NCI-H1436 treated with DMSO at 0.1 percent for 48 hours (cell line): Measurements from ENCODE around the gene TLE2.
"Not testable (repeated sequence)": the region's sequence is repeated elsewhere in the genome, so short reads cannot be mapped to it uniquely, and the experiment has no call there.

ENCODE experiments used
- DNase-seq: peaks from one replicate; lab custom pipeline; 2025; lab: John Stamatoyannopoulos, UW

TLE2 gene

DNA sequence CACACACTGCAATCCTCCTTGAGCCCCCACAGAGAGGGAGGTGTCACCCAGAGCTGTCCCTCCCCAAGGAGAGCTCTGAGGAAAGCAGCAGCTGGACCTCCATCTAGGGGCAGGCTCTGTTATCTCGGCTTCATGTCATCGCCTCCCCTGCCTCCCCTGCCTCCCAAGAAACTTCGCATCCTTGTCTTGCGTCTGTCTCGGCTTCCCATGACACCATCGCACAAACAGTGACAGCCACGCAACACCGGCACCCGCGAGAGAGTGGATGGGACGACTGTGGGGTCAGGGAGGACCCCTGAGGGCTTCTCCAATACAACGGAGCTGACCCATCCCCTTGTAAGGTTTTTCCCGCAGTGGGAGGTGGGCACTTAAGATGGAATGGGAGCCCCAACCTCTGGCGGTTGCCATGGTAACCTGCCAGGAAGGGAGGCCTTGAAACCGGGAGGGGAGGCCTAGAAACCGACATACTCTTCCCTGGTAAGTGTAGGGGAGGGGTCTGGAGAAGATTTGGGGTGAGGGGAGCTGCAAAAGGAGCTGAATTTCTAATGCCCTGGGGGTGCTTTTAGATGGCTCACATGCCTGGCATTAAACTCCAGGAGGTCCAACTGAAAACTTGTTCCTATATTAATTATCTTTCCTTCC lies 16.3 kb downstream of the TLE2 start:
- no peak for DNase-seq

DNA sequence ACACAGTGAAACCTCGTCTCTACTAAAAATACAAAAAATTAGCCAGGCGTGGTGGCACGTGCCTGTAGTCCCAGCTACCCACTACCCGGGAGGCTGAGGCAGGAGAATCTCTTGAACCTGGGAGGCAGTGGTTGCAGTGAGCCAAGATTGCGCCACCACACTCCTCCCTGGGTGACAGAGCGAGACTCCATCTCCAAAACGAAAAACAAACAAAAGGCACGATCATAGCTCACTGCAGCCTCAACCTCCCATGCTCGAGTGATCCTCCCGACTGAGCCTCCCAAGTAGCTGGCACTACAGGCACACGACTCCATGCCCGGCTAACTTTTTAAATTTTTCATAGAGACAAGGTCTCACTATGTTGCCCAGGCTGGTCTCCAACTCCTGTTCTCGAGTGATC lies 17.0 kb downstream of the TLE2 start:
- DNase-seq: not testable (repeated sequence)

GRCh38 chr19:3010871-3011270 lies 18.2 kb downstream of the TLE2 start:
- no peak for DNase-seq

GRCh38 chr19:3008994-3009393 lies 20.1 kb downstream of the TLE2 start:
- no peak for DNase-seq

DNA sequence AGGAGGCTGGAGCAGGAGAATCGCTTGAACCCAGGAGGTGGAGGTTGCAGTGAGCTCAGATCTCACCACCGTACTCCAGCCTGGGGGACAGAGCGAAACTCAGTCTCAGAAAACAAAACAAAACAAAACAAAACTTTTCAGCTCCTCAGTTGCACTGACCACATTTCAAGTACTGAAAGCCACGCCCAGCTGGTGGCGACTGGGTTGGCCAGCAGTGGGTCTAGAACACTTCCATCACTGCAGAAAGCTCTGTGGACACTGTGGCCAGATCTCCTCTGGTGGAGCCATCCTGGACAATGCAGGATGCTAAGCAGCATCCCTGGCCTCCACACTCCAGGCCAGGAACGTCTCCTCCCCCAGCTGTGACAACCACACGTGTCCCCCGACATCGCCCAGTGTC lies 21.1 kb downstream of the TLE2 start:
- DNase-seq: no peak

DNA sequence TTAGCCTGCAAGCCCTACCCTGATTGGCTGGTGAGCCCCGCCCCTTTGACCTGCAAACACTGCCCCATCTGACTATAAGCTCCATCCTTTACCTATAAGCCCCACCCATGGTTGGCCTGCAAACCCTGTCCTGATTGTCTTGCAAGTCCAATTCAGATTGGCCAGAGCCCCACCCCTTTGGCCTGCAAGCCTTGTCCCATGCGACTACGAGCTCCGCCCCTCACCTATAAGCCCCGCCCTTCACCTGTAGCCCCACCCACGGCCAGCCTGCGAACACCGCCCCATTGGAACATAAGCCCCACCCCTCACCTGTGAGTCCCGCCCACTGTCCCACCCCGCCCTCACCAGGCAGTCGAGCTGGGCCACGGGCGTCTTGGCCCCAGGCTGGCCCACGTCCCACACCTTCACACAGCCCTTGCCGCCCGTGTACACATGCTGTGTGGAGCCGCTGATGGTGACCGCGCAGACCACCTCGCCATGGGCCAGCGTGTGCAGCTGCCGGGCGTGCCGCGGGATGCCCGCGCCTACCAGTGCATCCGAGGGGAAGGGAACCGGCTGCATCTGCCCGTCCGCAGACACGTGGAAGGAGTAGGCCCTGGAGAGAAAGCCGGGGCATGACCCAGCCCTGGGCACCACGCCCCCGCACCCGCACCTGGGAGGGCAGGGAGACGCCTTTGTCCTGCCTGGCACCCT lies 22.9 kb downstream of the TLE2 start:
- DNase-seq: no peak

GRCh38 chr19:3005345-3005744 lies 23.7 kb downstream of the TLE2 start:
- no peak for DNase-seq

DNA sequence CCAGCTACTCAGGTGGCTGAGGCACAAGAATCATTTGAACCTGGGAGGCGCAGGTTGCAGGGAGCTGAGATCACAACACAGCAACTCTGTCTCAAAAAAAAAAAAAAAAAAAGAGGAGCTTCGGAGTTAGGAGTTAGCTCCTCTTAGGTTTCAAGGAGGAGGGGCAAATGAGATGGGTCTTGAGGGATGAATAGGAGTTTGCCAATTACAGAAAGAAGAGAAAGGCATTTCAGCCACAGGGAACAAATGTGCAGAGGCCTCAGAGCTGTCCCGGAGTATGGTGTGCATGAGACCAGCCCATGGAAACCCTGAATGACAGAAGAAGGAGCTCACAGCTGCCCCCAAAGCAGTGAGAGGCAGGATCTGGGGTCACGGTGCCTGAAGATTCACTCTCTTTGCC lies 24.6 kb downstream of the TLE2 start:
- DNase-seq: no peak

DNA sequence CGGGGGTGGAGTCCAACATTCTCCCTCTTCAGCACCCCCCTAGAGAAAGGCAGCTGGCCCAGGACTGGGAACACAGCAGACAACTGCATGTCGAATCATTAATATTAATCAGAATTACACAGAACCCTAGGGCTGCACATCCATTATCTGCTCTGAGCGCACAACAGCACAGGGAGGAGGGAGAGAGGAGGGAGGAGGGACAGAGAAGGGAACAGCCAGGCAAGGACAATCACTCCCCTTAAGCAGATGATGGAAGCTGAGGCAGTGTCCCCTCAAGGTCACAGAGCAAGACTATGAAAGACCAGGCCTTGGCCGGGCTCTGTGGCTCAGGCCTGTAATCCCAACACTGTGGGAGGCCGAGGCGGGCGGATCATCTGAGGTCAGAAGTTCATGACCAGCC lies 26.0 kb downstream of the TLE2 start:
- DNase-seq: no peak

GRCh38 chr19:3001235-3001800 lies 27.8 kb downstream of the TLE2 start:
- DNase-seq: no peak

- DNase-seq: no peak
Measured at GRCh38 chr19:2998642-2999041, 30.4 kb downstream of the TLE2 start.

- DNase-seq: no peak
Measured at GRCh38 chr19:2997720-2998119, 31.4 kb downstream of the TLE2 start.

DNA sequence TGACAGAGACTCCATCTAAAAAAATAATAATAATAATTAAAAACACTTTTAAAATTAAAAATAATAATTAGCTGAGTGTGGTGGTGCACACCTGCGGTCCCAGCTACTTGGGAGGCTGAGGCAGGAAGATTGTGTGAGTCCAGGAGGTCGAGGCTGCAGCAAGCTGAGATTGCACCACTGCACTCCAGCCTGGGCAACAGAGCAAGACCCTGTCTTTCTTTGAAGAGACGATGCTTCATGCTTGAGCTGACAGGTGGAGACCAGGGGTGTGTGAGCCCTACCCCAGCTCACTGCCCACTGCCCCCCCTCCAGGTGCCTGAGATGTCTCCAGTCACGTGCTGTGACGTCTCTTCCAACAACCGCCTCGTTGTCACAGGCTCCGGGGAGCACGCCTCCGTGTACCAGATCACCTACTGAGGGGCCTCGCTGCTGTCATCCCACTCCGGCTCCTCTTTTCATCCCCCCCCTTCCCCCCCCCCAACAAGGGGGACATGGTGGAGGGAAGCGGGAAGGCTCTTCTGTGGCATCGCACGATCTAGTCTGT lies 34.4 kb downstream of the TLE2 start:
- DNase-seq: no peak

DNA sequence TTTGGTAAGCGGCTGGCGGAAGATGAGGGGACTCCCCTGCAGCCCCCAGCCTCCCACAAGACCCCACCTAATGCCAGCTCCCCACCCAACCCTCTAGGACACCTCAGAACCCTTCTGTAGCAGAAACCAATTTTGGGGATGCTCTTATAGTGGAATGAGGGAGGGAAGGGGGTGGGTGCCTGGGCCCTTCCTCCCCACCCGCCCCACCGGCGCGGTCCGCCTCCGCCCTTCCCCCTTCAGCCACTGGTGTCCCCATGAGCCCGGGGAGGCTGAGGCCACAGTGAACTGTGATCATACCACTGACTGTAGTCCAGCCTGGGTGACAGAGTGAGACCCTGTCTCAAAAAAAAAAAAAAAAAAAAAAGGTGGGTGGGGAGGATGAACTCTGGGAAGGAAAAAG lies 35.5 kb downstream of the TLE2 start:
- DNase-seq: no peak

- DNase-seq: no peak
Measured at GRCh38 chr19:2992958-2993357, 36.1 kb downstream of the TLE2 start.

DNA sequence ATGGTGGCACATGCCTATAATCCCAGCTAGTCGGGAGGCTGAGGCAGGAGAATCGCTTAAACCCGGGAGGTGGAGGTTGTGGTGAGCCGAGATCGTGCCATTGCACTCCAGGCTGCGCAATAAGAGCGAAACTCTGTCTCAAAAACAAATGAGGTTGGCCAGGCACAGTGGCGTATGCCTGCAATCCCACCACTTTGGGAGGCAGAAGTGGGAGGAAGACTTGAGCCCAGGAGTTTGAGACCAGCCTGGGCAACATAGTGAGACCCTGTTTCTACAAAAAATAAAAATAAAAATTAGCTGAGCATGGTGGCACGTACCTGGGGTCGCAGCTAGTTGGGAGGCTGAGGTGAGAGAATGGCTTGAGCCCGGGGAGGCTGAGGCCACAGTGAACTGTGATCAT lies 36.7 kb downstream of the TLE2 start:
- DNase-seq: not testable (repeated sequence)

- DNase-seq: no peak
Measured at GRCh38 chr19:2989236-2989946, 39.7 kb downstream of the TLE2 start.

DNA sequence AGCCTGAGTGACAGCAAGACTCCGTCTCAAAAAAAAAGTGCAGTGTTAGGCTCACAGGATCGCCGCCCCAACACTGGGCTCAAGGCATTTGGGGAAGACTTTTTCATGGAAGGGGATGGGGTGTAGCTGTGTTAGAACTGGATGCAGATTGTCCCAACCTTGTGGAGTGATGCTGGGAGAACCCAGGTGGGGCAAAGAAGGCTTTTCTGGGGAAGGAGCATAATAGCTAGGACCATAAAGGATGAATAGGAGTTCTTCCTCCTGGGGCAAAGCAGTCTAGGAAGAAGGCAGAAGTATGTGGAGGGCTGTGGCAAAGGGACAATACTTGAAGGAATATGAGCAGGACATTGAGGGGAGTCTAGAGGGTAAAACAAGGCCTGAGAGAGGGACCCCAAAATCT lies 40.5 kb downstream of the TLE2 start:
- no peak for DNase-seq

GRCh38 chr19:2987797-2988196 lies 41.3 kb downstream of the TLE2 start:
- no peak for DNase-seq

DNA sequence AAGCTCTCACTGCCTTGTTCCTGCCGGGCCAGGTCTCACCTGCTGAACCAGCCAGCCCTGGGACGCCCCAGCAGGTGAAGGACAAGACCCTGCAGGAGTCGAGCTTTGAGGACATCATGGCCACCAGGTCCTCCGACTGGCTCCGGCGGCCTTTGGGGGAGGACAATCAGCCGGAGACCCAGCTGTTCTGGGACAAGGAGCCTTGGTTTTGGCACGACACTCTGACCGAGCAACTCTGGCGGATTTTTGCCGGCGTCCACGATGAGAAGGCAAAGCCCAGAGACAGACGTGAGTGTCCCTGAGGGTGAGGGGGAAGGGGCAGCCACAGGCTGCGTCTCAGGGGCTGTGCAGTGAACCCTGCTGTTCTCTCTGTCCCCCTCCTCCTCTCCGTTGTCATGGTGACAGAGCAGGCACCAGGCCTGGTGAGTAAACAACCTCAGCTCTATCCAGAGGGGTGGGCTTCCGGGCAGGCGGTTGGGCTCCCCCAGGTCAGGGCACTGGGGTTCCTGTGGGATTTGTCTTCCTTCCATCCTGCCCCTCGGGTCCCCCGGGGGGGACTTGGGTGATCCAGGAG lies 42.0 kb downstream of the TLE2 start:
- DNase-seq: no peak

DNA sequence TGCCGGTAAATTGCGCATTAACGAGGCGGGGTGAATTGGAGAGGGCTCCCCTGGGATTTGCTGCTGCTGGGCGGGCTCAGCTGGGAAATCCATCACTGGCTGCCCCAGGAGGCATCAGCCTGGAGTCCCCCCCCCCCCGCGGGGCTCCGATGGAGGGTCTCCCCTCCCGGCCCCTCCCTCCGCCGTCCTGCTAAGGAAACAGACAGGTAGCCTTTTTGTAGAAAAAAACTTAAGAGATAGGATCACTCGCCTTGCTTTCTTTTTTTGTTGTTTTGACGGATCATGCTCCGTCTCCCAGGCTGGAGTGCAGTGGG lies 44.9 kb downstream of the TLE2 start:
- no peak for DNase-seq

- DNase-seq: peak; percentile 89
Measured at GRCh38 chr19:2983351-2984214, 45.5 kb downstream of the TLE2 start.
